Colonic mucosa (tissue), 4 donors: ENCODE measurements around the gene RARS2. TPM values are rescaled to one million over a fixed set of nuclear protein-coding genes. Genes with fewer than 3 reads are reported as not detected.
A peak's percentile ranks its signal among the peaks of the same experiment; 100 is the strongest.

Source experiments
- DNase-seq: peaks from one replicate; pipeline ENCODE4 v3.0.0-alpha.2; 2020
- H3K27ac ChIP-seq: fragments of 200-600 bp; one replicate; pipeline ENCODE4 v1.8.0; 2021
- H3K27me3 ChIP-seq: fragments of 200-600 bp; one replicate; pipeline ENCODE4 v1.8.0; 2021
- H3K36me3 ChIP-seq: fragments of 200-600 bp; one replicate; pipeline ENCODE4 v1.8.0; 2021
- H3K4me1 ChIP-seq: fragments of 200-600 bp; one replicate; pipeline ENCODE4 v1.8.0; 2021; ENCODE audit warnings: mild to moderate bottlenecking
- H3K4me3 ChIP-seq: fragments of 200-600 bp; one replicate; pipeline ENCODE4 v1.8.0; 2021
- H3K9ac ChIP-seq, 2 donors: one replicate each; pipeline ENCODE4 v1.7.0; 2013; ENCODE audit warnings: control low read depth in 2 of 2, low read depth in 2 of 2, low read length in 2 of 2
- H3K9me3 ChIP-seq: fragments of 200-600 bp; one replicate; pipeline ENCODE4 v1.8.0; 2021
- intact Hi-C: fragments of 100-400 bp; cut with DNase I; formaldehyde crosslinking; loops from one replicate; pipeline ENCODE4 v1.14.1; 2022
- total RNA-seq, 2 donors: library from RNA; stranded (reverse); fragmentation: NEBNext Ultra II Directional in 1 of 2; extraction: Animal tissue kit (Norgen Biotek cat#: 25700) in 1 of 2; gene quantifications; one replicate each; pipeline ENCODE4 v1.2.1, GENCODE V29; 2021
- TF ChIP-seq, protein P1 (sequence below): fragments of 200-600 bp; IDR thresholded peaks from one replicate; pipeline ENCODE4 v1.8.0; 2022; ENCODE audit warnings: antibody characterized with exemption, mild to moderate bottlenecking
- donor health status: healthy.
- donor health status: DM: no; HTN: no; CAD: no.
- donor health status: DM: no; HTN: no; CAD: no.

Gene RARS2
- total RNA-seq, 2 donors from 2014 or later: 24.7 to 28.2 TPM

DNA sequence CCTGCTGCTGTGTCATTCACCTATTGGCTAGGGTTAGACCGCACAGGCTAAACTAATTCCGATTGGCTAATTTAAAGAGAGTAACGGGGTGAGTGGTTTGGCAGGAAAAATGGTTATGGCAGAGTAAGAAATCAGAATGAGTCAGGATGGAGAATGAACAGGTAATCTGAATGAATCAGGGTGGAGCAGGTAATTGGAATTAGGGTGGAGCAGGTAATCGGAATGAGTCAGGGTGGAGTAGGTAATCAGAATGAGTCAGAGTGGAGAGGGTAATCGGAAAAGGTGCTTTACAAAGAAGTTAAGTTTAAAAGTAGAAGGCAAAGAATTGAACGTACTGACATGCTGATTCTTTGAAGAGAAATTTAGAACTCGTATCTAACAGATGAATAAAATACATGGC lies 105.3 kb downstream of the RARS2 start:
- H3K27me3 ChIP-seq: no peaks in the 10 kb centered on the region
- TF ChIP-seq, protein P1, sequence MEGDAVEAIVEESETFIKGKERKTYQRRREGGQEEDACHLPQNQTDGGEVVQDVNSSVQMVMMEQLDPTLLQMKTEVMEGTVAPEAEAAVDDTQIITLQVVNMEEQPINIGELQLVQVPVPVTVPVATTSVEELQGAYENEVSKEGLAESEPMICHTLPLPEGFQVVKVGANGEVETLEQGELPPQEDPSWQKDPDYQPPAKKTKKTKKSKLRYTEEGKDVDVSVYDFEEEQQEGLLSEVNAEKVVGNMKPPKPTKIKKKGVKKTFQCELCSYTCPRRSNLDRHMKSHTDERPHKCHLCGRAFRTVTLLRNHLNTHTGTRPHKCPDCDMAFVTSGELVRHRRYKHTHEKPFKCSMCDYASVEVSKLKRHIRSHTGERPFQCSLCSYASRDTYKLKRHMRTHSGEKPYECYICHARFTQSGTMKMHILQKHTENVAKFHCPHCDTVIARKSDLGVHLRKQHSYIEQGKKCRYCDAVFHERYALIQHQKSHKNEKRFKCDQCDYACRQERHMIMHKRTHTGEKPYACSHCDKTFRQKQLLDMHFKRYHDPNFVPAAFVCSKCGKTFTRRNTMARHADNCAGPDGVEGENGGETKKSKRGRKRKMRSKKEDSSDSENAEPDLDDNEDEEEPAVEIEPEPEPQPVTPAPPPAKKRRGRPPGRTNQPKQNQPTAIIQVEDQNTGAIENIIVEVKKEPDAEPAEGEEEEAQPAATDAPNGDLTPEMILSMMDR: no peak
- H3K36me3 ChIP-seq: no peaks in the 10 kb centered on the region
- H3K4me1 ChIP-seq: no peaks in the 10 kb centered on the region
- DNase-seq: no peak
- no peaks in the 10 kb centered on the region for H3K9me3 ChIP-seq
- H3K9ac ChIP-seq: no peak overlapping the region
- H3K4me3 ChIP-seq: no peak overlapping the region
- H3K27ac ChIP-seq: no peak overlapping the region
- intact Hi-C loops: no loop called here

GRCh38 chr6:87483929-87484328 lies 105.9 kb downstream of the RARS2 start:
- H3K9ac ChIP-seq: no peak overlapping the region
- DNase-seq: no peak
- intact Hi-C loops: no loop called here
- H3K36me3 ChIP-seq: no peaks in the 10 kb centered on the region
- H3K4me3 ChIP-seq: no peak overlapping the region
- H3K27ac ChIP-seq: no peak overlapping the region
- no peaks in the 10 kb centered on the region for H3K27me3 ChIP-seq
- H3K9me3 ChIP-seq: no peaks in the 10 kb centered on the region
- TF ChIP-seq, protein P1: no peak
- no peaks in the 10 kb centered on the region for H3K4me1 ChIP-seq

- Histone ChIP-seq H3K9ac (no peak overlapping the region), H3K9me3 (no peaks in the 10 kb centered on the region), H3K4me3 (no peak overlapping the region), H3K36me3 (no peaks in the 10 kb centered on the region), H3K27ac (no peak overlapping the region), H3K27me3 (no peaks in the 10 kb centered on the region), H3K4me1 (no peaks in the 10 kb centered on the region)
- TF ChIP-seq, protein P1: no peak
- no peak for DNase-seq
- intact Hi-C loops: no loop called here
These were observed 107.4 kb downstream of the RARS2 start for GRCh38 chr6:87482366-87482765.

DNA sequence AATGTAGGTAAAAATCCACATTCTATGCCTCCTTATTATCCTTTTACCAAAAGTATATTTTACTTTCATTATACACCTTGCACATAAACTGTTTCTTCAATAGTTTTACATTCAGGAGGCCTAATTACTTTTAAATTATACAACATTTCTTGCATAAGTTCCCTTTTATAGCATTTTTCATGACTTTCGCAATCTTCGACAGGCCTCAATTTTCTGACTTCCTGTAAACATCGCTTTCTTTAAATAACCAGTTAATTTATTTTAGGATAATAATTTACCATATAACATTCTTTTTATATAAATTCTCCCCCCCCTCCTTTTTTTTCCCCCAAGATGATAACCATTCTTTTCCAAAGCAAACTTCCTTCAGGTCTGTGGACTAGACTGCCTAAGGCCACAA lies 107.9 kb downstream of the RARS2 start:
- no peaks in the 10 kb centered on the region for H3K36me3 ChIP-seq
- intact Hi-C loops: no loop called here
- DNase-seq: no peak
- H3K27me3 ChIP-seq: no peaks in the 10 kb centered on the region
- H3K27ac ChIP-seq: no peak overlapping the region
- H3K9me3 ChIP-seq: no peaks in the 10 kb centered on the region
- no peak overlapping the region for H3K4me3 ChIP-seq
- TF ChIP-seq, protein P1: no peak
- no peak overlapping the region for H3K9ac ChIP-seq
- no peaks in the 10 kb centered on the region for H3K4me1 ChIP-seq

- Histone ChIP-seq H3K9ac (peak overlapping the region; percentile 87 to 88), H3K27me3 (no peaks in the 10 kb centered on the region), H3K4me1 (peaks cover 5% of the 10 kb centered on the region), H3K27ac (peak overlapping the region; percentile 97), H3K9me3 (no peaks in the 10 kb centered on the region), H3K4me3 (peak overlapping the region; percentile 81), H3K36me3 (no peaks in the 10 kb centered on the region)
- TF ChIP-seq, protein P1: no peak
- peak; percentile 68 for DNase-seq
- intact Hi-C loops: no loop called here
These were observed 116.3 kb downstream of the RARS2 start for GRCh38 chr6:87473419-87473903.
